GM19438 (cell line): ENCODE results near the gene CDC14A.

Experiments
- ATAC-seq: cut with Tn5 transposase; IDR thresholded peaks from one replicate; pipeline ENCODE4 v1.9.1; 2021; ENCODE audit warnings: low read depth; ENCODE audit not compliant: unreplicated experiment

The CDC14A gene

GRCh38 chr1:100524355-100524754 is 172.0 kb downstream of the CDC14A start:
- no peak for ATAC-seq

- no peak for ATAC-seq
Measured at GRCh38 chr1:100526894-100527293, 174.6 kb downstream of the CDC14A start.

- ATAC-seq, result no peak
Measured at GRCh38 chr1:100528871-100529270, 176.6 kb downstream of the CDC14A start.

GRCh38 chr1:100530141-100530540 is 177.8 kb downstream of the CDC14A start:
- no peak for ATAC-seq

GRCh38 chr1:100530880-100531487 is 178.7 kb downstream of the CDC14A start:
- ATAC-seq, result peak; percentile 91

GRCh38 chr1:100532645-100533044 is 180.3 kb downstream of the CDC14A start:
- ATAC-seq, result no peak

- ATAC-seq, result no peak
Measured at GRCh38 chr1:100535264-100535663, 183.0 kb downstream of the CDC14A start.

- ATAC-seq, result peak; percentile 76
Measured at GRCh38 chr1:100536031-100536430, 183.7 kb downstream of the CDC14A start.

- ATAC-seq, result no peak
Measured at GRCh38 chr1:100538913-100539835, 186.9 kb downstream of the CDC14A start.

- no peak for ATAC-seq
Measured at GRCh38 chr1:100539836-100540536, 187.7 kb downstream of the CDC14A start.

GRCh38 chr1:100542285-100542684 is 190.0 kb downstream of the CDC14A start:
- no peak for ATAC-seq

- no peak for ATAC-seq
Measured at GRCh38 chr1:100543640-100544039, 191.3 kb downstream of the CDC14A start.

- no peak for ATAC-seq
Measured at GRCh38 chr1:100544791-100545190, 192.5 kb downstream of the CDC14A start.

GRCh38 chr1:100545855-100546254 is 193.5 kb downstream of the CDC14A start:
- no peak for ATAC-seq

- no peak for ATAC-seq
Measured at GRCh38 chr1:100552031-100552430, 199.7 kb downstream of the CDC14A start.

- no peak for ATAC-seq
Measured at GRCh38 chr1:100552922-100553321, 200.6 kb downstream of the CDC14A start.

GRCh38 chr1:100556181-100556580 is 203.9 kb downstream of the CDC14A start:
- no peak for ATAC-seq

- no peak for ATAC-seq
Measured at GRCh38 chr1:100556925-100557605, 204.8 kb downstream of the CDC14A start.

GRCh38 chr1:100557606-100557953 is 205.3 kb downstream of the CDC14A start:
- ATAC-seq, result no peak

GRCh38 chr1:100565533-100565932 is 213.2 kb downstream of the CDC14A start:
- no peak for ATAC-seq
